Measurements from ENCODE around the gene ATOSB.

GRCh38 chr9:35161713-35162604 is 46.3 kb upstream of the ATOSB start, which contains the start of gene UNC13B:
- no peak for TF ChIP-seq CTCF (conservative IDR thresholded peaks at IDR 0.05; ENCODE audit: low read length)
- no peak for TF ChIP-seq EZH2phosphoT487 (IDR thresholded peaks at IDR 0.05; ENCODE audit: borderline replicate concordance)

Measured in Loucy (cell line).